HEK293 (cell line): ENCODE results near the gene MEIKIN.
"Not testable (repeated sequence)": the region's sequence is repeated elsewhere in the genome, so short reads cannot be mapped to it uniquely, and the experiment has no call there.

Experiments
- CTCF ChIP-seq: fragments of 450-650 bp; formaldehyde crosslinking; IDR thresholded peaks from 2 replicates; pipeline ENCODE4 v1.5.1; 2016; ENCODE audit warnings: missing biosample characterization, missing genetic modification characterization
- GLIS1 ChIP-seq: fragments of 450-650 bp; formaldehyde crosslinking; IDR thresholded peaks from 2 replicates; pipeline ENCODE4 v1.5.1; 2016; ENCODE audit warnings: missing biosample characterization, missing genetic modification characterization
- HOXA7 ChIP-seq: sonication (generic); formaldehyde crosslinking; IDR thresholded peaks from 2 replicates; pipeline ENCODE4 v1.8.1; 2022; ENCODE audit warnings: missing genetic modification reagents, borderline replicate concordance
- PATZ1 ChIP-seq: fragments of 450-650 bp; formaldehyde crosslinking; IDR thresholded peaks from 2 replicates; pipeline ENCODE4 v1.5.1; 2016; ENCODE audit warnings: missing biosample characterization, missing genetic modification characterization
- PRDM4 ChIP-seq: fragments of 450-650 bp; formaldehyde crosslinking; IDR thresholded peaks from 2 replicates; pipeline ENCODE4 v1.5.1; 2017; ENCODE audit warnings: missing biosample characterization, missing genetic modification characterization
- ZBTB21 ChIP-seq: fragments of 450-650 bp; formaldehyde crosslinking; IDR thresholded peaks from 2 replicates; pipeline ENCODE4 v1.5.1; 2017; ENCODE audit warnings: missing biosample characterization, missing genetic modification characterization
- ZNF169 ChIP-seq: fragments of 450-650 bp; formaldehyde crosslinking; IDR thresholded peaks from 2 replicates; pipeline ENCODE4 v1.5.1; 2016; ENCODE audit warnings: missing biosample characterization, missing genetic modification characterization
- ZNF626 ChIP-seq: fragments of 450-650 bp; sonication (Bioruptor Pico); formaldehyde crosslinking; IDR thresholded peaks from 2 replicates; pipeline ENCODE4 v1.5.1; 2018; ENCODE audit warnings: missing biosample characterization, missing genetic modification characterization, inconsistent platforms
- ZNF654 ChIP-seq: fragments of 450-650 bp; formaldehyde crosslinking; IDR thresholded peaks from 2 replicates; pipeline ENCODE4 v1.5.1; 2016; ENCODE audit warnings: low read depth, missing biosample characterization, missing genetic modification characterization
- ZNF660 ChIP-seq: fragments of 450-650 bp; IDR thresholded peaks from 2 replicates; pipeline ENCODE4 v1.5.1; 2018; ENCODE audit warnings: missing biosample characterization, mild to moderate bottlenecking, missing genetic modification characterization
- ZNF792 ChIP-seq: fragments of 450-650 bp; formaldehyde crosslinking; IDR thresholded peaks from 2 replicates; pipeline ENCODE4 v1.5.1; 2016; ENCODE audit warnings: missing biosample characterization, missing genetic modification characterization

GRCh38 chr5:131832702-131833101 is 112.8 kb downstream of the MEIKIN start:
- not testable (repeated sequence) for TF ChIP-seq HOXA7; ZNF792; PRDM4 (tag by site-specific recombination); ZNF660; ZNF626; ZBTB21 (tag by site-specific recombination); PATZ1 (tag by site-specific recombination); ZNF169; GLIS1 (tag by site-specific recombination); CTCF (tag by site-specific recombination); ZNF654 (tag by site-specific recombination)
